Midbrain (tissue), 1 donor: ENCODE results near the gene MYCBP2.
"Not testable (repeated sequence)": the region's sequence is repeated elsewhere in the genome, so short reads cannot be mapped to it uniquely, and the experiment has no call there.

Source experiments
- DNase-seq: peaks from one replicate; lab custom pipeline; 2025; lab: John Stamatoyannopoulos, UW

MYCBP2 gene

GRCh38 chr13:77028202-77028601 lies 298.7 kb downstream of the MYCBP2 start:
- DNase-seq = no peak

GRCh38 chr13:77026861-77027621 lies 299.9 kb downstream of the MYCBP2 start, which contains the start of gene FBXL3:
Gene FBXL3 (minus strand): TSS chr13:77027159. CDS start chr13:77021860, 5,299 bp downstream.
- peak; percentile 88 for DNase-seq

- DNase-seq = peak; percentile 41
Observed at GRCh38 chr13:77026255-77026860, 300.5 kb downstream of the MYCBP2 start.

GRCh38 chr13:77022341-77022740 lies 304.6 kb downstream of the MYCBP2 start:
- no peak for DNase-seq

GRCh38 chr13:77019756-77020155 lies 307.1 kb downstream of the MYCBP2 start:
- DNase-seq = no peak

- DNase-seq = no peak
Observed at GRCh38 chr13:77016888-77017623, 309.8 kb downstream of the MYCBP2 start.

- no peak for DNase-seq
Observed at GRCh38 chr13:77016251-77016812, 310.6 kb downstream of the MYCBP2 start.

- no peak for DNase-seq
Observed at GRCh38 chr13:77014906-77015685, 311.8 kb downstream of the MYCBP2 start.

- DNase-seq = no peak
Observed at GRCh38 chr13:77013853-77014542, 312.9 kb downstream of the MYCBP2 start.

- not testable (repeated sequence) for DNase-seq
Observed at GRCh38 chr13:77009719-77010118, 317.2 kb downstream of the MYCBP2 start.

- DNase-seq = no peak
Observed at GRCh38 chr13:77009011-77009410, 317.9 kb downstream of the MYCBP2 start.

GRCh38 chr13:77008337-77008736 lies 318.6 kb downstream of the MYCBP2 start:
- DNase-seq = not testable (repeated sequence)

- DNase-seq = peak; percentile 24
Observed at GRCh38 chr13:77002590-77003190, 324.2 kb downstream of the MYCBP2 start.

- DNase-seq = no peak
Observed at GRCh38 chr13:77001963-77002587, 324.8 kb downstream of the MYCBP2 start.

GRCh38 chr13:77001540-77001939 lies 325.4 kb downstream of the MYCBP2 start:
- no peak for DNase-seq

- DNase-seq = no peak
Observed at GRCh38 chr13:77000475-77000874, 326.4 kb downstream of the MYCBP2 start.
